ENCODE measurements around the gene STX4.

DNA sequence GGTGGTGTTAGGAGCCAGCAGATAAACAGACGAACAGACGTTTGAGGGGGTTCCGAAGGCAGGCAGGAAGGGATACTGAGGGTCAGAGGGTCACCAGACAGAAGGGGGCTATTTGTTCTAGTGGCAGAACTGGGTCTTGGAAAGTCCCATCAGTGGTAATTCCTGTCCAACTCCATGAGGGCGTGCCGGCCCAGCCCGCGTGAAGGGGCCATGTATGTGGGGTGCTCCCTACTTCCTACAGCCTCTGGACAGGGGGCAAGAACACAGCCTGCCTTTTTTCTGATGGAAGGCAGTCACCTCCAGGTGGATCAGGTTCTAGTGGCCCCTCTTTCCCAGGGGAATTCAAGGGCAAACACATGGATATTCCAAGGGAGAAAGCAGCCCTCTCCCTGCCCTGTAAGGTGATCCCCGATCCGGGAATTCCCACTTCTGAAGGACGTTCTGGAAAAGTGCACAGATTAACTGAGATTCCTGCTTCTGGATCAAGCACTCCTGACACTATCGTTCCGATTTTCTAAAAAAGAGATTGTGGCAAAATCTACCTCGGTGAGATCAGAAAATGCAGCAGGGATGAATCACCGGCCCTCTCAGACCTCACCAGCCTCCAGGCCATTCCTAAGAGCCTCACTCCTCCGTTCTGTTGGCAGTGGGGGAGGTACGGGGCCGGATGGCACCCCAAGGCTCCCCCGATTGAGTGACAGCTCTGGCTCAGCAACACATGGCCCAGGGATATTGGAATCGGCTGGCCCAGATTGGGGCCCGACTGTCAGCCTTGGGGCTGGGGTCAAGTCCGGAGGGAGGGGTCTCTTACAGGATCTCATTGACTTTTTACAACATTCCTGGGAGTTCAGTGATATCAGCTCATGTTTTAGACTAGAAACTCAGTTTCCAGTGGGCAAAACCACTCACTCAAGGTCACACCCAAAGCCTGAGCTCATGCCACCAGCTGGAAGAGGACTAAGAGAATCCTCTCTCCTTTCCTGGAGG, 35.3 kb upstream of the STX4 start:
- TF ChIP-seq CTCF (conservative IDR thresholded peaks at IDR 0.05), result no peak
- no peak for TF ChIP-seq ZFX (IDR thresholded peaks at IDR 0.05)
